Upper lobe of left lung (tissue), 6 donors: ENCODE results near the gene CUEDC2. TPM values are rescaled to one million over a fixed set of nuclear protein-coding genes. Genes with fewer than 3 reads are reported as not detected.
A peak's percentile ranks its signal among the peaks of the same experiment; 100 is the strongest.

Experiments
- ATAC-seq, 2 donors: fragments of 200-7000 bp; cut with Tn5 transposase; one replicate each; pipeline ENCODE4 v1.9.1; 2022; ENCODE audit warnings: mild to moderate bottlenecking in 2 of 2, moderate library complexity in 2 of 2; ENCODE audit not compliant: low FRiP score in 2 of 2
- DNase-seq, 2 donors: peaks; one replicate each; pipeline ENCODE4 v3.0.0-alpha.2; 2019 to 2020
- H3K27ac ChIP-seq, 4 donors: fragments of 200-600 bp; sonication (generic); one replicate each; pipeline ENCODE4 v1.5.1; 2016 to 2019
- H3K27me3 ChIP-seq, 4 donors: fragments of 200-600 bp; sonication (generic); one replicate each; pipeline ENCODE4 v1.5.1; 2017 to 2019
- H3K36me3 ChIP-seq, 4 donors: fragments of 200-600 bp; sonication (generic); one replicate each; pipeline ENCODE4 v1.5.1; 2016 to 2019
- H3K4me1 ChIP-seq, 4 donors: fragments of 200-600 bp; sonication (generic); one replicate each; pipeline ENCODE4 v1.5.1; 2018 to 2019
- H3K4me3 ChIP-seq, 4 donors: fragments of 200-600 bp; sonication (generic); one replicate each; pipeline ENCODE4 v1.5.1; 2017 to 2019; ENCODE audit warnings: mild to moderate bottlenecking in 2 of 4, moderate library complexity in 1 of 4
- H3K9me3 ChIP-seq, 4 donors: fragments of 200-600 bp; sonication (generic); one replicate each; pipeline ENCODE4 v1.5.1; 2018 to 2019
- CTCF ChIP-seq, 6 experiments: fragments of 450-650 bp in 4 of 6; fragments of 200-600 bp in 2 of 6; sonication (generic) in 2 of 6; IDR thresholded peaks; one replicate each; pipeline ENCODE4 v1.5.1; 2016 to 2019; ENCODE audit warnings: antibody characterized with exemption in 6 of 6
- EP300 ChIP-seq, 4 donors: sonication (generic); formaldehyde crosslinking; IDR thresholded peaks; one replicate each; pipeline ENCODE4 v1.5.1; 2017; ENCODE audit warnings: antibody characterized with exemption in 4 of 4, control low read depth in 2 of 4
- POLR2A ChIP-seq, 4 donors: fragments of 450-650 bp; IDR thresholded peaks; one replicate each; pipeline ENCODE4 v1.5.1; 2016 to 2017; ENCODE audit warnings: antibody characterized with exemption in 4 of 4, mild to moderate bottlenecking in 2 of 4
- POLR2AphosphoS5 ChIP-seq, 2 donors: sonication (generic); formaldehyde crosslinking; IDR thresholded peaks; one replicate each; pipeline ENCODE4 v1.5.1; 2017; ENCODE audit warnings: antibody characterized with exemption in 2 of 2
- WGBS, 2 donors: methylation state at CpG; one replicate each; pipeline ENCODE4 v1.1.5; 2017 to 2018; 5-methylcytosine and 5-hydroxymethylcytosine counted together
- total RNA-seq, 6 donors: library from RNA; depleted of rRNA in 4 of 6; stranded (reverse); fragments of >200 nt in 4 of 6; gene quantifications; one replicate each; pipeline versions ENCODE4 v1.1.0 to v1.2.1, GENCODE V29; 2016 to 2021
- donor health status: DM: no; HTN: no; CAD: no; lungs with moderate emphysema.
- donor health status: DM: no; HTN: yes; CAD: no; lungs with severe emphysema.

Gene CUEDC2
- total RNA-seq, 6 donors from 2014 or later = 33.1 to 67.1 (median 46.5) TPM

- Histone ChIP-seq H3K27ac (no peak overlapping the region), H3K4me3 (no peak overlapping the region), H3K4me1 (peaks cover 13 to 26% (median 22%) of the 10 kb centered on the region in 4 donors), H3K27me3 (no peaks in the 10 kb centered on the region), H3K9me3 (no peaks in the 10 kb centered on the region), H3K36me3 (no peaks in the 10 kb centered on the region)
- 85 to 96% methylated on average over 3 of the region's 3 CpGs for WGBS, 2 donors
- no peak for TF ChIP-seq POLR2A (IDR thresholded peaks at IDR 0.05)
- TF ChIP-seq POLR2AphosphoS5 (IDR thresholded peaks at IDR 0.05) = no peak
- TF ChIP-seq EP300 (IDR thresholded peaks at IDR 0.05) = no peak
- TF ChIP-seq CTCF (IDR thresholded peaks at IDR 0.05) = no peak
- DNase-seq (no peak), ATAC-seq (no peak)
Measured at GRCh38 chr10:102389894-102390293, 42.5 kb downstream of the CUEDC2 start.

- Histone ChIP-seq H3K9me3 (no peaks in the 10 kb centered on the region), H3K27me3 (no peaks in the 10 kb centered on the region), H3K4me1 (peaks cover 8 to 17% (median 12%) of the 10 kb centered on the region in 4 donors), H3K4me3 (no peak overlapping the region), H3K36me3 (peaks cover 16 to 37% (median 33%) of the 10 kb centered on the region in 4 donors), H3K27ac (peak overlapping the region; percentile 12 to 64 (median 30))
- TF ChIP-seq POLR2AphosphoS5 (IDR thresholded peaks at IDR 0.05) = no peak
- peak in 1 of 4 donors; percentile 40 for TF ChIP-seq EP300 (IDR thresholded peaks at IDR 0.05)
- peak; percentile 68 to 84 for ATAC-seq
- 64 to 76% methylated on average over 4 of the region's 4 CpGs for WGBS, 2 donors
- peak in 1 of 2 donors; percentile 78 for DNase-seq
Measured at GRCh38 chr10:102384606-102385429, 47.6 kb downstream of the CUEDC2 start.

DNA sequence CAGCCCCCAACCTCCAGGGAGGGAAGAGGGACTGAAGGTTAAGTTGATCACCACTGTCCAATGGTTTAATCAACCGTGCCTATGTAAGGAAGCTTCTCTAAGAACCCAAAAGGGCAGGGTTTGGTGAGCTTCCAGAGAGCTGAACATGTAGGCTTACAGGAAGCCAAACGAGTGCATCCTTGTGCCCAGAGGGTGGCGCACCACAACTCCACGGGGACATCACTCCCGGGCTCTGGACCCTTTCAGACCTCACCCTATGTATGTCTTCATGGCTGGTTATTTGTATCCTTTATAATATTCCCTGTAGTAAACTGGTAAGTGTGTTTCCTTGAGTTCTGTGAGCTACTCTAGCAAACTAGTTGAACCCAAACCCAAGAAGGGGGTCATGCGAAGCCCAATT lies 48.3 kb downstream of the CUEDC2 start:
- Histone ChIP-seq H3K9me3 (no peaks in the 10 kb centered on the region), H3K27ac (no peak overlapping the region), H3K27me3 (no peaks in the 10 kb centered on the region), H3K4me1 (peaks cover 8 to 21% (median 15%) of the 10 kb centered on the region in 4 donors), H3K36me3 (peaks cover 16 to 45% (median 40%) of the 10 kb centered on the region in 4 donors), H3K4me3 (no peak overlapping the region)
- ATAC-seq = no peak
- TF ChIP-seq POLR2AphosphoS5 (IDR thresholded peaks at IDR 0.05) (no peak), POLR2A (IDR thresholded peaks at IDR 0.05) (no peak)
- 60 to 66% methylated on average over 3 to 6 of the region's 6 CpGs for WGBS, 2 donors
- DNase-seq = no peak

DNA sequence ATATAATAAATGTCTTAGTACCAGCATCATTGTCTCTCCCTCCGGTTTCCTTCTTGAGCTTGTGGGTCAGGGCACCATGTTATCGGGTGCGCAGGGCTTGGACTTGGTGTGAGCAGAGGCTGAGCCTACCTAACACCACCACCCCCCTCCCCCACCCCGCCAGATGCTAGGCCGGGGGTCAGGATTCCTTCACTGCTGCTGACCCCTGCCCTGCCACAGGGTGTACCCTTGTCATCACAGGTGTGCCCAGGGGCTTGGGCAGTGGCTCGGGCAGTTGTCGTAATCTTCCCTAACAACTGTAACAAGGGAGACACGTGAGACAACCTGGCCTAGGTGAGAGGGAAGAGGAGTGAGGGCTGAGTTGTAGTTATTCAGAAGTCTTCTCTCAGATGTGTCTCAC lies 49.5 kb downstream of the CUEDC2 start:
- Histone ChIP-seq H3K9me3 (no peaks in the 10 kb centered on the region), H3K4me1 (peaks cover 11 to 27% (median 15%) of the 10 kb centered on the region in 4 donors), H3K36me3 (peaks cover 16 to 57% (median 49%) of the 10 kb centered on the region in 4 donors), H3K27me3 (no peaks in the 10 kb centered on the region), H3K27ac (no peak overlapping the region), H3K4me3 (no peak overlapping the region)
- WGBS, 2 donors = 86 to 96% methylated on average over 8 of the region's 8 CpGs
- TF ChIP-seq CTCF (IDR thresholded peaks at IDR 0.05) = no peak
- TF ChIP-seq POLR2AphosphoS5 (IDR thresholded peaks at IDR 0.05) = no peak
- TF ChIP-seq EP300 (IDR thresholded peaks at IDR 0.05) = no peak
- no peak for TF ChIP-seq POLR2A (IDR thresholded peaks at IDR 0.05)
- no peak for ATAC-seq
- no peak for DNase-seq

- Histone ChIP-seq H3K9me3 (no peaks in the 10 kb centered on the region), H3K36me3 (peaks cover 18 to 66% (median 55%) of the 10 kb centered on the region in 4 donors), H3K27ac (no peak overlapping the region), H3K4me1 (peaks cover 11 to 27% (median 15%) of the 10 kb centered on the region in 4 donors), H3K4me3 (no peak overlapping the region), H3K27me3 (no peaks in the 10 kb centered on the region)
- TF ChIP-seq CTCF (IDR thresholded peaks at IDR 0.05) (no peak), EP300 (IDR thresholded peaks at IDR 0.05) (no peak), POLR2AphosphoS5 (IDR thresholded peaks at IDR 0.05) (no peak), POLR2A (IDR thresholded peaks at IDR 0.05) (no peak)
- ATAC-seq (no peak), DNase-seq (peak in 1 of 2 donors; percentile 75)
- WGBS, 2 donors = 90 to 94% methylated on average over 8 to 9 of the region's 9 CpGs
Measured at GRCh38 chr10:102381983-102382382, 50.4 kb downstream of the CUEDC2 start.
